ENCODE data around the gene PRICKLE2.

PRICKLE2 gene

GRCh38 chr3:64067506-64068346, 157.5 kb downstream of the PRICKLE2 start:
- no peak for DNase-seq

GRCh38 chr3:64064804-64065203, 160.5 kb downstream of the PRICKLE2 start:
- no peak for DNase-seq

GRCh38 chr3:64063983-64064438, 161.3 kb downstream of the PRICKLE2 start:
- DNase-seq = no peak

GRCh38 chr3:64063207-64063982, 161.9 kb downstream of the PRICKLE2 start:
- no peak for DNase-seq

GRCh38 chr3:64061628-64062027, 163.6 kb downstream of the PRICKLE2 start:
- no peak for DNase-seq

GRCh38 chr3:64059484-64060175, 165.6 kb downstream of the PRICKLE2 start:
- DNase-seq = no peak

- DNase-seq = no peak
Observed at GRCh38 chr3:64058566-64058965, 166.7 kb downstream of the PRICKLE2 start.

- DNase-seq = no peak
Observed at GRCh38 chr3:64057231-64057630, 168.0 kb downstream of the PRICKLE2 start.

- no peak for DNase-seq
Observed at GRCh38 chr3:64056606-64057180, 168.6 kb downstream of the PRICKLE2 start.

GRCh38 chr3:64055076-64055475, 170.2 kb downstream of the PRICKLE2 start:
- no peak for DNase-seq

- DNase-seq = no peak
Observed at GRCh38 chr3:64054488-64054887, 170.8 kb downstream of the PRICKLE2 start.

- DNase-seq = no peak
Observed at GRCh38 chr3:64053581-64053980, 171.7 kb downstream of the PRICKLE2 start.

GRCh38 chr3:64053117-64053516, 172.1 kb downstream of the PRICKLE2 start:
- no peak for DNase-seq

- no peak for DNase-seq
Observed at GRCh38 chr3:64049832-64050231, 175.4 kb downstream of the PRICKLE2 start.

GRCh38 chr3:64049136-64049535, 176.1 kb downstream of the PRICKLE2 start:
- DNase-seq = no peak

- no peak for DNase-seq
Observed at GRCh38 chr3:64048631-64049061, 176.6 kb downstream of the PRICKLE2 start.

- DNase-seq = no peak
Observed at GRCh38 chr3:64047787-64048186, 177.5 kb downstream of the PRICKLE2 start.

- DNase-seq = no peak
Observed at GRCh38 chr3:64046996-64047594, 178.2 kb downstream of the PRICKLE2 start.

GRCh38 chr3:64046592-64046991, 178.7 kb downstream of the PRICKLE2 start:
- no peak for DNase-seq

GRCh38 chr3:64042952-64043351, 182.3 kb downstream of the PRICKLE2 start:
- DNase-seq = no peak
